ENCODE measurements around the gene SFXN2.
"Not testable (repeated sequence)": the region's sequence is repeated elsewhere in the genome, so short reads cannot be mapped to it uniquely, and the experiment has no call there.

SFXN2 gene

DNA sequence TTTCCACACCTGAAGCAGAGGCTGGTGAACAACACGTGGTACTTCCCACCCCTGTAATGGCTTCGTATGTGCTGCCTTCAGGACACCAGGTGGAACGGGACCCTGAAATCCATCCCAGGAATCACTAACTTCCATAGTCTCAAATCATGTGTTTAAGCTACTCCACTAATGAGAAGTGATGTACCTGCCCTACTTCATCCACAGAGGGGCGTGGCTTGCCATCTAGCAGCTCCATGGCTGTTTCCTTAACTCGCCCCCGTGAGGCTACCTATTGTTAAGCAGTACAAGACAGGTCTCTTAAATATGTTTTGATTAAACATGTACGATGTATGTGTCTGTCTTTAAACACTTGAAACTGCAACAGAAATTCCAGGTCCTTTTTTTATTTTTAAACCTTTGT, 32.0 kb upstream of the SFXN2 start:
- TF ChIP-seq, protein P1, sequence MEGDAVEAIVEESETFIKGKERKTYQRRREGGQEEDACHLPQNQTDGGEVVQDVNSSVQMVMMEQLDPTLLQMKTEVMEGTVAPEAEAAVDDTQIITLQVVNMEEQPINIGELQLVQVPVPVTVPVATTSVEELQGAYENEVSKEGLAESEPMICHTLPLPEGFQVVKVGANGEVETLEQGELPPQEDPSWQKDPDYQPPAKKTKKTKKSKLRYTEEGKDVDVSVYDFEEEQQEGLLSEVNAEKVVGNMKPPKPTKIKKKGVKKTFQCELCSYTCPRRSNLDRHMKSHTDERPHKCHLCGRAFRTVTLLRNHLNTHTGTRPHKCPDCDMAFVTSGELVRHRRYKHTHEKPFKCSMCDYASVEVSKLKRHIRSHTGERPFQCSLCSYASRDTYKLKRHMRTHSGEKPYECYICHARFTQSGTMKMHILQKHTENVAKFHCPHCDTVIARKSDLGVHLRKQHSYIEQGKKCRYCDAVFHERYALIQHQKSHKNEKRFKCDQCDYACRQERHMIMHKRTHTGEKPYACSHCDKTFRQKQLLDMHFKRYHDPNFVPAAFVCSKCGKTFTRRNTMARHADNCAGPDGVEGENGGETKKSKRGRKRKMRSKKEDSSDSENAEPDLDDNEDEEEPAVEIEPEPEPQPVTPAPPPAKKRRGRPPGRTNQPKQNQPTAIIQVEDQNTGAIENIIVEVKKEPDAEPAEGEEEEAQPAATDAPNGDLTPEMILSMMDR (IDR thresholded peaks at IDR 0.05; ENCODE audit: control insufficient read depth, extremely low read depth, insufficient read depth), result no peak
- no peak overlapping the region for H3K4me3 ChIP-seq (ENCODE audit: low read depth, low read length)
- no peak for DNase-seq (ENCODE audit: low read depth)

DNA sequence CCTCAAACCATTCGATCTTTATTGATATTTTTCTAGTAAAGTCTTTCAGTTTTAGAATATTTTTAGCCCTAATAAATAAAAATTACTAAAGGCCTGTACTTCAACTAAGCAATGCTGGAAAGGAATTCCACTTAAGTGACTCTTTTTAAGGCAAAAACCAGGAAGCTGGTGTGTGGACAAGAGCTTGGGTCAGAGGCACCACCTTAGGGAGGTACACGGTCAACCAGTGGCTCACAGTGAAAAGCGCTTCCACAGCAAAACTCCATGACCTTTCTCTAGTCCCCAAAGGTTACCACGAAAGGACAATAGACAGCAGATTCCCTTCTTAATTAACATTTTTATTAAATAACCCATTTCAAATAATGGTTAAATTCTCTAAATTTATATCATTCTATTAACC, 31.5 kb upstream of the SFXN2 start:
- DNase-seq (ENCODE audit: low read depth), result no peak
- TF ChIP-seq, protein P1 (IDR thresholded peaks at IDR 0.05; ENCODE audit: control insufficient read depth, extremely low read depth, insufficient read depth), result no peak
- no peak overlapping the region for H3K4me3 ChIP-seq (ENCODE audit: low read depth, low read length)

DNA sequence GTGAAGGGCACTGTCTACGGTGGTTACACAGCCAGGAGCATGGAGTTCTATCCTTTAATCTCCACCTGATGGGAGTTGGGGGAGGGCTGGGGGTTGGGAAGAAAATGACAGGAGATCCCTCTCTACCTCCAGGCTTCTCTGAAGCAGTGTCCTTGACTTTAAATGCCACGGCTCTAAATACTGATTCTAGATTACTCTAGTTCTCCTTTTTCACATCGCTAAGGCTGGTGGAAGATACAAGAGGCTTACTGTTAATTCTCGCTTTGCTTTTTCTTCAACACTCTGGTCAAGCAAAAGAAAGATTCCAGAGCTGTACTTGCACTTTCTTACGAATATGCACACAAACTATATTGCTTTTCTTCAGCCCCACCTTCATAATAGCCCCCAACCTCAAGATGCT, 30.7 kb upstream of the SFXN2 start:
- no peak for DNase-seq (ENCODE audit: low read depth)
- TF ChIP-seq, protein P1 (IDR thresholded peaks at IDR 0.05; ENCODE audit: control insufficient read depth, extremely low read depth, insufficient read depth), result no peak
- H3K4me3 ChIP-seq (ENCODE audit: low read depth, low read length), result no peak overlapping the region

DNA sequence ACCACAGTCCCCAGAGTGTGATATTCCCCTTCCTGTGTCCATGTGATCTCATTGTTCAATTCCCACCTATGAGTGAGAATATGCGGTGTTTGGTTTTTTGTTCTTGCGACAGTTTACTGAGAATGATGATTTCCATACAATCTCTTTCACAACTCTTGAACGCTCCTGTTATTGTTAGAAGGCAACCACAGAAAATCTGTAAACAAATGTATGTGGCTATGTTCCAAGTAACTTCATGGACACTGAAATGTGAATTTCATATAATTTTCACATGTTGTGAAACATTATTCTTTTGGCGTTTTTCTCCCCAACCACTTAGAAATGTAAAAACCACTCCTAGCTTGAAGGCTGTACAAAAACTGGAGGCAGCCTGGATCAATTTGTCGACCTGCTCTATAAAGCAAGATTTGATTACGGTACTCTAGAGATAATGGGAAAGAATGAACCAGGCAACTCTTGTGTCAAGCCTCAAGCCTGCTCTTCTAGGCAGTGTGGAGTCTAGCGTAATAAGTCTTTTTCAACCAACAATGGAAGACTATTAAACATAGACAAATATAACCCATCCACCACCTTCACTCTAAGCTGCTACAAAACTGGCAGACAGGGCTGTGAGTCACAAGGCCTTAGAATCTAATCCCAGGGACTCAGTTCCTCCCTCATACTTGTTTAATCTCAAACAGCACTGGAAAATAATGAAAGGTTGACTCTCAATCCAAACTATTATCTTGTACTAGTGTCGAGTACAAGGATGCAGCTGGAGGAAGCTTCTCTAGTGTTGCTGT, 23.0 kb upstream of the SFXN2 start:
- H3K4me3 ChIP-seq (ENCODE audit: low read depth, low read length), result no peak overlapping the region
- no peak for DNase-seq (ENCODE audit: low read depth)
- TF ChIP-seq, protein P1 (IDR thresholded peaks at IDR 0.05; ENCODE audit: control insufficient read depth, extremely low read depth, insufficient read depth), result no peak

DNA sequence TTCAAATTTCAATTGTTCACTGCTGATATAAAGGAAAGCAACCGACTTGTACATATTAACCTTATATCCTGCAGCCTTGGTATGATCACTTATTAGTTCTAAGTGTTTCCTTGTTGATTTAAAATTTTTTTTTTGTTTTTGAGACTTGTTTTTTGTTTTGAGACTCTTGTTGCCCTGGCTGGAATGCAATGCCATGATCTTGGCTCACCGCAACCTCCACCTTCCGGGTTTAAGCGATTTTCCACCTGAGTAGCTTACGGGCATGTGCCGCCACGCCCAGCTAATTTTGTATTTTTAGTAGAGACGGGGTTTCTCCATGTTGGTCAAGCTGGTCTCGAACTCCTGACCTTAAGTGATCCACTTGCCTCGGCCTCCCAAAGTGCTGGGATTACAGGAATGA, 19.0 kb upstream of the SFXN2 start:
- not testable (repeated sequence) for DNase-seq (ENCODE audit: low read depth)

DNA sequence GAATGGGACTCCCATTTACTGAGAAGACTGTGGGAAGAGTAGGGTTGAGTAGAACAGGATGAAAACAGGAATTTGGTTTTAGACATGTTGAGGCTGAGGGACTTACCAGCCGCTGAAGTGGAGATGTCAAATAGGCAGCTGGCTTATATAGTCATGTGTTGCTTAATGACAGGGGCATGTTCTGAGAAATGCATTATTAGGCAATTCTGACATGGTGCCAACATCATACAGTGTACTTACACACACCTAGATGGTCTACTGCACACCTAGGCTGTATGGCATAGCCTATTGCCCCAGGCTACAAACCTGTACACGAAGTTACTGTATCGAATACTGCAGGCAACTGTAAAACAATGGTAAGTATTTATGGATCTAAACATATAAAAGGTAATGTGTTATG, 17.7 kb upstream of the SFXN2 start:
- no peak overlapping the region for H3K4me3 ChIP-seq (ENCODE audit: low read depth, low read length)
- TF ChIP-seq, protein P1 (IDR thresholded peaks at IDR 0.05; ENCODE audit: control insufficient read depth, extremely low read depth, insufficient read depth), result no peak
- no peak for DNase-seq (ENCODE audit: low read depth)

More for the DNA sequence above, 19.0 kb upstream of the SFXN2 start:
- not testable (repeated sequence) for H3K4me3 ChIP-seq (ENCODE audit: low read depth, low read length)

DNA sequence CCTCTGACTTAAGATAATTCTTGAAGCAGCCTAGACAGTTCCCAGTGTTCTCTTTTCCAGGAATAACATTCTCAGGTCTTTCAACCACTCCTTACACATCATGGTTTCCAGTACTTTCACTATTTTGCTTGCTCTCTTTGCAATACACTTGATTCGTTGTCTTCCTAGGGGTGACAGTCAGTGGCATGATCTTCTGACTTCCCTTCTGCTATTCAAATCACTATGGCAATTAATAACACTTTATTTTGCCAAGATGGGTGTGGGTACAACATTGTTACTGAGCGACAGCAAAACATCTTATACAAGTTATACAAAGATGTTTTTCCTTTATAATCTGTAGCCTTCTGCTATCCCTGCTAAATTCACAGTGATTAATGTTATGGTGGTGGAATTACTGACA, 15.5 kb upstream of the SFXN2 start:
- TF ChIP-seq, protein P1 (IDR thresholded peaks at IDR 0.05; ENCODE audit: control insufficient read depth, extremely low read depth, insufficient read depth), result no peak
- DNase-seq (ENCODE audit: low read depth), result no peak
- H3K4me3 ChIP-seq (ENCODE audit: low read depth, low read length), result no peak overlapping the region
